ENCODE data around the gene CD80.

The CD80 gene

DNA sequence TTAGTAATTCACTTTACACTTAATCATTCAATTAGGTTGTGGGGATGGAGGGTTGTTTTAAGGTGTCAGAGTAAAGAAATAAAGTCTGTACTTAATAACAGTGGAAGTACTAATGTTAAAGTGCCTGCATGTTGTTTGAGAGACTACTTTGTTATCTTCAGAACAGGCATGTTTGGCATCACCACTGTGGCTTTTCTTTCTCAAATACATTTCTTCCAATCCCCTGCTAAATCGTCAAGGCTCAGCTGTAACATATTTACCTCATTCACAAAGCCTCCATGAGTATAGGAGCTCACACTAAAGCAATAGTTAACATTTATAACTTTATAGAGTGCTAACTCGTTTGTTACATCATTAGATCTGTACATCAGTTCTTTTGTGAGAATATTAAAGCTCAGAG is 58.5 kb downstream of the CD80 start:
- in situ Hi-C loops (cut with HindIII; ENCODE audit: low sequenced_read_pairs): no loop called here

GRCh38 chr3:119500265-119500664 is 59.1 kb downstream of the CD80 start:
- in situ Hi-C loops (cut with HindIII; ENCODE audit: low sequenced_read_pairs): no loop called here

DNA sequence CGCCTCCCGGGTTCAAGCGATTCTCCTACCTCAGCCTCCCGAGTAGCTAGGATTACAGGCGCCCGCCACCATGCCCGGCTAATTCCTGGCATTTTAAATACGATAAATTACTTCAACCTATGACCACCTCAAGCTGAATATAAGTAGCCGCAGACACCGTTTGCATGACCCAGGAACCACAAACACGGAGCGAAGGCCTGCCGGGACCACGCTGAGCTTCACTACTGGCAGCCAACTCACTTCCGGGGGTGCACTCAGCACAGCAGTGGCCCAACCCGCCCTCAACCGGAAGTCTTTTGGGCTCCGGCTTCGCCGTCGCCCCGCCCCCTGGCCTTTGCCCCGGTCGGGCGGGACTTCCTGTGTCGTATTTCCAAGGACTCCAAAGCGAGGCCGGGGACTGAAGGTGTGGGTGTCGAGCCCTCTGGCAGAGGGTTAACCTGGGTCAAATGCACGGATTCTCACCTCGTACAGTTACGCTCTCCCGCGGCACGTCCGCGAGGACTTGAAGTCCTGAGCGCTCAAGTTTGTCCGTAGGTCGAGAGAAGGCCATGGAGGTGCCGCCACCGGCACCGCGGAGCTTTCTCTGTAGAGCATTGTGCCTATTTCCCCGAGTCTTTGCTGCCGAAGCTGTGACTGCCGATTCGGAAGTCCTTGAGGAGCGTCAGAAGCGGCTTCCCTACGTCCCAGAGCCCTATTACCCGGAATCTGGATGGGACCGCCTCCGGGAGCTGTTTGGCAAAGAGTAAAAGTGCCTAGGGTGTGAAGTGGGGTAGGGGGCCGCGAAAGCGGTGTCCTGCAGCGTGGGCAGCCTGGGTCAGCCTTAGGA is 61.0 kb downstream of the CD80 start, which contains the start of gene TIMMDC1:
TSS of gene TIMMDC1 (plus strand) at position 362 of the 826 bp plus-strand sequence. CDS start at position 549, 187 bp downstream.
- in situ Hi-C loops (cut with HindIII; ENCODE audit: low sequenced_read_pairs): no loop called here

DNA sequence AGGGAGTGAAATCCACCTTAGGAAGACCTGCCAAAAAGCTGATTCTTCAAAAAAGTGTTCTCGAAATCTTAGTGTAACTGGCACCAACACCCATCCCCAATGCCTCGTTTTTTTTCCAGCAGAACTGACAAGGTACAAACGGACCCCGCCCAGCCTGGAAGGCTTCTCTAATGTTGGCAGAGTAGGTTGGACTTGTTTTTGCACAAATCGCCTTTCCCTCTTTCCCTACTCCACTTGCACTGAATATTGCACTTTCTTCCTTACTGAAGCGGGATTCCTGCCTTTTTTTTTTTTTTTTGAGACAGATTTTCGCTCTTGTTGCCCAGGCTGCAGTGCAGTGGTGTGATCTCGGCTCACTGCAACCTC is 61.6 kb downstream of the CD80 start:
- in situ Hi-C loops (cut with HindIII; ENCODE audit: low sequenced_read_pairs): no loop called here

- in situ Hi-C loops (cut with HindIII; ENCODE audit: low sequenced_read_pairs): no loop called here
Measured at GRCh38 chr3:119494597-119494996, 64.8 kb downstream of the CD80 start.

DNA sequence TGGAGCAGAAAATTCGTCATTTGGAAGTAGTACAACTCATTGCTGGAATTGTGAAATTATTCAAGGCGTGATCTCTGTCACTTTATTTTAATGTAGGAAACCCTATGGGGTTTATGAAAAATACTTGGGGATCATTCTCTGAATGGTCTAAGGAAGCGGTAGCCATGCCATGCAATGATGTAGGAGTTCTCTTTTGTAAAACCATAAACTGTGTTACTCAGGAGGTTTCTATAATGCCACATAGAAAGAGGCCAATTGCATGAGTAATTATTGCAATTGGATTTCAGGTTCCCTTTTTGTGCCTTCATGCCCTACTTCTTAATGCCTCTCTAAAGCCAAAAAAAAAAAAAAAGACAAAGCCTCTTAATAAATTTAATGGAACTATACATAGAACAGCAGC is 66.6 kb downstream of the CD80 start:
- in situ Hi-C loops (cut with HindIII; ENCODE audit: low sequenced_read_pairs): no loop called here

DNA sequence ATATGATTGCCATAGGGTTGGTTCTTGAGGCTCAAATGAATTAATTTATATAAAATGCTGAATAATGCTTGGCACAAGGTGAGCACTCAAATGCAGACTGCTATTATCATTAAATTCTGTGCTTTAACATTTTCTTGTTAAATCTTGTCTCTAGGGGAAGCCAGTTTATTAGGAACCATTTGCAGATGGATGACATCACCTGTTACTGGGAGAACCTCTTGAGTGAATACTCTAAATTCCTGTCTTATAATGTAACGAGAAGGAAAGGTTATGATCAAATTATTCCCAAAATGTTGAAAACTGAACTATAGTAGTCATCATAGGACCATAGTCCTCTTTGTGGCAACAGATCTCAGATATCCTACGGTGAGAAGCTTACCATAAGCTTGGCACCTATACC is 67.3 kb downstream of the CD80 start:
- in situ Hi-C loops (cut with HindIII; ENCODE audit: low sequenced_read_pairs): no loop called here

DNA sequence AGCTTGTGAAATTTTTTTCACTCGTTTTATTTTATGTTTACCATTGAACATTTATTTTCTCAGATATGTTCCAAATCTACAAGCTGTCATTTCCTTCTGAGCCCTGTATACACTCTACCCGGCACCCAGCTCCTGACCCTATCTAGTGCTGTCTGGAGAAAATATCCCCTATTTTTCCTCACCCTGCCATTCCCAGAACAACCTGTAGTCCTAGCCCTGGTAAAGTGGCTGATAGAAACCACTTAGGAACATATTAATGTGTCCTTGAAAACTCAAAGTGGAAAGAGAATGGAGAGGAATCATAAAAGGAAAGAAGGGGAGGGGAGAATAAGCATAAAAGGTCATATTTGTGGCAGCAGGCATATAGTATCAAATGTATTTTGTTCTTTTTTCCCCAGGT is 69.3 kb downstream of the CD80 start:
- in situ Hi-C loops (cut with HindIII; ENCODE audit: low sequenced_read_pairs): no loop called here

DNA sequence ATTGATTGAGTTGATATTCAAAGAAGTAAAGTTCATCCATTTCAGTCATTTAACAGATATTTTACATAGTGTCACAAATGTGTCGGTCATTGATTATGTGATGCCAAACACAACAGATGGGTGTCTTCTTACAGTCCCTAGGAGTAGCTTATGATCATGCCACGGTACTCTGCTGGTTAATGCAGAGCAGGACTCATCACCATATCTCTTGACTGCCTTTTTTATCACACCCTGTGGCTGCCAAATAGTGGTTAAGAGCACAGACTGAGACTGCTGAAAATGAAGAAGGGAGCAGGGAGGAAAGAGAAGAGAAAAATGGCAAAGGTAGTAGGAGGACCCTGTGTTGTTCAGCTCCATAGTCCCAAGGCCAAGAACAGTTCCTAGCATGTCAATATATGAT is 73.9 kb downstream of the CD80 start:
- in situ Hi-C loops (cut with HindIII; ENCODE audit: low sequenced_read_pairs): no loop called here

DNA sequence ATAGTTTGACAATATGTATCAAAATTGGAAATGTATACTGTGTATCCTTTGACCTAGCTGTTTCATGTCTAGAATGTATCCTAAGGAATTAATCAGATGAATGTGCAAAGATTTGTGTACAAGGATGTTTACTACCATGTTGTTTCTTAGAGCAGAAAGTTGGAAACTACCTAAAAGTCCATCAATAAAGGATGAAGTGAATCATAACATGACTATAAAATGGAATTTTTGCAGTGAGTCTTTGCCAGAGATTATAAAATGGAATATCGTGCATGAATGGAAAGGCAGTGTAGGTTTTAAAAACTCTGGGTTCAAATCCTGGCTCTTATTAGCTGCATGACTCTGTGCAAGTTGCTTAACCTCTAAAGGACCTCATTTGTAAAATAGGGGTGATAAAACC is 76.3 kb downstream of the CD80 start:
- in situ Hi-C loops (cut with HindIII; ENCODE audit: low sequenced_read_pairs): no loop called here

GRCh38 chr3:119481079-119481478 is 78.3 kb downstream of the CD80 start:
- in situ Hi-C loops (cut with HindIII; ENCODE audit: low sequenced_read_pairs): no loop called here
